HuH-7 (cell line): ENCODE data around the gene SOCS1.

ENCODE experiments used
- DNase-seq: peaks from one replicate; pipeline ENCODE4 v3.0.0; 2011; ENCODE audit warnings: low spot score

The SOCS1 gene

GRCh38 chr16:11260596-11260966, 4.6 kb upstream of the SOCS1 start:
- DNase-seq: no peak

- DNase-seq: no peak
These were observed 3.9 kb upstream of the SOCS1 start for GRCh38 chr16:11259655-11260595.

GRCh38 chr16:11258553-11259492, 2.8 kb upstream of the SOCS1 start:
- DNase-seq: no peak

GRCh38 chr16:11257131-11257938, 1.3 kb upstream of the SOCS1 start:
- DNase-seq: peak; percentile 85

- no peak for DNase-seq
These were observed 692 bp upstream of the SOCS1 start for GRCh38 chr16:11256661-11257130.

GRCh38 chr16:11254913-11255736, 879 bp downstream of the SOCS1 start:
- DNase-seq: no peak

- DNase-seq: no peak
These were observed 1.8 kb downstream of the SOCS1 start for GRCh38 chr16:11253995-11254912.

GRCh38 chr16:11253009-11253994, 2.7 kb downstream of the SOCS1 start:
- DNase-seq: no peak

GRCh38 chr16:11252482-11252931, 3.5 kb downstream of the SOCS1 start:
- no peak for DNase-seq

GRCh38 chr16:11251525-11252481, 4.2 kb downstream of the SOCS1 start:
- no peak for DNase-seq

- DNase-seq: no peak
These were observed 5.0 kb downstream of the SOCS1 start for GRCh38 chr16:11250786-11251524.

GRCh38 chr16:11250091-11250785, 5.8 kb downstream of the SOCS1 start:
- DNase-seq: no peak

GRCh38 chr16:11249233-11250061, 6.6 kb downstream of the SOCS1 start:
- DNase-seq: no peak

- no peak for DNase-seq
These were observed 7.9 kb downstream of the SOCS1 start for GRCh38 chr16:11248133-11248532.

GRCh38 chr16:11245988-11246387, 10.0 kb downstream of the SOCS1 start:
- no peak for DNase-seq
